ENCODE results near the gene JAZF1. TPM values are rescaled to one million over a fixed set of nuclear protein-coding genes. Genes with fewer than 3 reads are reported as not detected.

The JAZF1 gene
- total RNA-seq, 1 donor from 2014 or later: 42.5 TPM

- no peak for DNase-seq (ENCODE audit: low spot score)
- intact Hi-C loops (cut with DNase I): no loop called here
Measured at GRCh38 chr7:28145090-28145626, 35.4 kb downstream of the JAZF1 start.

- intact Hi-C loops (cut with DNase I): no loop called here
- no peak for DNase-seq (ENCODE audit: low spot score)
Measured at GRCh38 chr7:28144266-28144665, 36.3 kb downstream of the JAZF1 start.

GRCh38 chr7:28142650-28143049, 37.9 kb downstream of the JAZF1 start:
- intact Hi-C loops (cut with DNase I): no loop called here
- DNase-seq (ENCODE audit: low spot score): no peak

GRCh38 chr7:28140979-28141378, 39.6 kb downstream of the JAZF1 start:
- no peak for DNase-seq (ENCODE audit: low spot score)
- intact Hi-C loops (cut with DNase I): no loop called here

- DNase-seq (ENCODE audit: low spot score): no peak
- intact Hi-C loops (cut with DNase I): no loop called here
Measured at GRCh38 chr7:28138837-28139236, 41.8 kb downstream of the JAZF1 start.

GRCh38 chr7:28137463-28137862, 43.1 kb downstream of the JAZF1 start:
- no peak for DNase-seq (ENCODE audit: low spot score)
- intact Hi-C loops (cut with DNase I): no loop called here

GRCh38 chr7:28136885-28137284, 43.7 kb downstream of the JAZF1 start:
- no peak for DNase-seq (ENCODE audit: low spot score)

GRCh38 chr7:28136420-28136819, 44.2 kb downstream of the JAZF1 start:
- no peak for DNase-seq (ENCODE audit: low spot score)
- intact Hi-C loops (cut with DNase I): no loop called here

More at GRCh38 chr7:28136885-28137284, 43.7 kb downstream of the JAZF1 start:
- intact Hi-C loops (cut with DNase I): no loop called here

- no peak for DNase-seq (ENCODE audit: low spot score)
- intact Hi-C loops (cut with DNase I): no loop called here
Measured at GRCh38 chr7:28135760-28136159, 44.8 kb downstream of the JAZF1 start.

- intact Hi-C loops (cut with DNase I): no loop called here
- DNase-seq (ENCODE audit: low spot score): no peak
Measured at GRCh38 chr7:28135315-28135714, 45.3 kb downstream of the JAZF1 start.

GRCh38 chr7:28133872-28134271, 46.7 kb downstream of the JAZF1 start:
- DNase-seq (ENCODE audit: low spot score): no peak
- intact Hi-C loops (cut with DNase I): no loop called here

- DNase-seq (ENCODE audit: low spot score): no peak
- intact Hi-C loops (cut with DNase I): no loop called here
Measured at GRCh38 chr7:28132959-28133870, 47.4 kb downstream of the JAZF1 start.

GRCh38 chr7:28130277-28130676, 50.3 kb downstream of the JAZF1 start:
- no peak for DNase-seq (ENCODE audit: low spot score)
- intact Hi-C loops (cut with DNase I): no loop called here

GRCh38 chr7:28128608-28129007, 52.0 kb downstream of the JAZF1 start:
- intact Hi-C loops (cut with DNase I): loop anchor here (10.0 kb wide), 1 partner anchor 146 kb away; no protein-coding TSS in a partner anchor
- DNase-seq (ENCODE audit: low spot score): no peak

- intact Hi-C loops (cut with DNase I): loop anchor here (10.0 kb wide), 1 partner anchor 148 kb away; no protein-coding TSS in a partner anchor
Measured at GRCh38 chr7:28126410-28127041, 54.1 kb downstream of the JAZF1 start.

GRCh38 chr7:28125431-28126409, 54.9 kb downstream of the JAZF1 start:
- no peak for DNase-seq (ENCODE audit: low spot score)
- intact Hi-C loops (cut with DNase I): loop anchor here (10.0 kb wide), 1 partner anchor 149 kb away; no protein-coding TSS in a partner anchor

More at GRCh38 chr7:28126410-28127041, 54.1 kb downstream of the JAZF1 start:
- DNase-seq (ENCODE audit: low spot score): no peak

- DNase-seq (ENCODE audit: low spot score): no peak
- intact Hi-C loops (cut with DNase I): loop anchor here (10.0 kb wide), 1 partner anchor 150 kb away; no protein-coding TSS in a partner anchor
Measured at GRCh38 chr7:28124413-28124812, 56.2 kb downstream of the JAZF1 start.

- no peak for DNase-seq (ENCODE audit: low spot score)
- intact Hi-C loops (cut with DNase I): loop anchor here (10.0 kb wide), 1 partner anchor 151 kb away; no protein-coding TSS in a partner anchor
Measured at GRCh38 chr7:28123752-28124151, 56.8 kb downstream of the JAZF1 start.

GRCh38 chr7:28121496-28121895, 59.1 kb downstream of the JAZF1 start:
- intact Hi-C loops (cut with DNase I): loop anchor here (10.0 kb wide), 1 partner anchor 153 kb away; no protein-coding TSS in a partner anchor
- DNase-seq (ENCODE audit: low spot score): no peak
